CD4-positive, CD25-positive, alpha-beta regulatory T cell (primary cell): ENCODE data around the gene HOXD8. TPM values are rescaled to one million over a fixed set of nuclear protein-coding genes. Genes with fewer than 3 reads are reported as not detected.

Source experiments
- ATAC-seq, 2 donors: fragments of 150-1000 bp; cut with Tn5 transposase; one replicate each; pipeline ENCODE4 v1.10.0; 2021; ENCODE audit warnings: low read depth in 2 of 2, moderate number of reproducible peaks in 2 of 2, moderate library complexity in 1 of 2
- DNase-seq, 3 donors: peaks; one replicate each; pipeline versions ENCODE4 v3.0.0 to v3.0.0-alpha.2; 2012 to 2022; ENCODE audit warnings: mixed read lengths in 1 of 3
- H3K27ac ChIP-seq: one replicate; pipeline ENCODE4 v1.7.0; 2013; ENCODE audit warnings: mild to moderate bottlenecking, low read length; ENCODE audit not compliant: insufficient read depth, poor library complexity, severe bottlenecking
- H3K27me3 ChIP-seq: one replicate; pipeline ENCODE4 v1.7.0; 2013; ENCODE audit warnings: low read length; ENCODE audit not compliant: control insufficient read depth, insufficient read depth
- H3K36me3 ChIP-seq: one replicate; pipeline ENCODE4 v1.7.0; 2013; ENCODE audit warnings: mild to moderate bottlenecking, low read length, moderate library complexity; ENCODE audit not compliant: control insufficient read depth, insufficient read depth
- H3K4me1 ChIP-seq: 2 replicates; pipeline ENCODE4 v1.7.0; 2013; ENCODE audit warnings: mild to moderate bottlenecking, low read length; ENCODE audit not compliant: insufficient read depth, control insufficient read depth, poor library complexity, severe bottlenecking
- H3K4me3 ChIP-seq: one replicate; pipeline ENCODE4 v1.7.0; 2013; ENCODE audit warnings: low read depth, mild to moderate bottlenecking, low read length, moderate library complexity
- H3K9me3 ChIP-seq, 2 experiments: 1 replicate in 1 of 2; 2 replicates in 1 of 2; pipeline ENCODE4 v1.7.0; 2013; ENCODE audit warnings: low read length in 2 of 2, mild to moderate bottlenecking in 1 of 2, moderate library complexity in 1 of 2; ENCODE audit not compliant: control insufficient read depth in 2 of 2
- H3K27ac Mint-ChIP-seq, 3 donors: one replicate each; pipeline ENCODE4 v1.8.0; 2020 to 2022; ENCODE audit warnings: mild to moderate bottlenecking in 3 of 3, mixed read lengths in 3 of 3, moderate library complexity in 2 of 3
- H3K27me3 Mint-ChIP-seq: one replicate; pipeline ENCODE4 v1.8.0; 2022; ENCODE audit warnings: mild to moderate bottlenecking, mixed read lengths
- H3K36me3 Mint-ChIP-seq: one replicate; pipeline ENCODE4 v1.8.0; 2020; ENCODE audit warnings: mixed read lengths
- H3K4me1 Mint-ChIP-seq, 4 donors: one replicate each; pipeline ENCODE4 v1.8.0; 2020 to 2022; ENCODE audit warnings: mixed read lengths in 4 of 4, mild to moderate bottlenecking in 1 of 4
- H3K4me3 Mint-ChIP-seq, 4 donors: one replicate each; pipeline ENCODE4 v1.8.0; 2020 to 2022; ENCODE audit warnings: mild to moderate bottlenecking in 4 of 4, mixed read lengths in 4 of 4, moderate library complexity in 3 of 4
- H3K9me3 Mint-ChIP-seq, 7 donors: one replicate each; pipeline ENCODE4 v1.8.0; 2020 to 2022; ENCODE audit warnings: mixed read lengths in 7 of 7, mild to moderate bottlenecking in 3 of 7, moderate library complexity in 2 of 7
- polyA plus RNA-seq, 4 donors: library from polyadenylated mRNA; unstranded; fragments of 300-500 nt; fragmentation: Illumina TruSeq; gene quantifications; one replicate each; pipeline ENCODE4 v1.2.3, GENCODE V29; 2021
- total RNA-seq: library from RNA; stranded (reverse); gene quantifications from one replicate; pipeline ENCODE4 v1.2.3, GENCODE V29; 2022

Gene HOXD8
- total and polyA plus RNA-seq, 5 donors from 2014 or later = not detected

- DNase-seq = no peak
- Mint-ChIP-seq H3K9me3 (peaks cover 0 to 18% (median 3%) of the 10 kb centered on the region in 7 donors), H3K27me3 (peaks cover 78% of the 10 kb centered on the region), H3K27ac (no peak overlapping the region), H3K4me1 (peaks cover 5 to 6% (median 5%) of the 10 kb centered on the region in 4 donors), H3K4me3 (peak overlapping the region in 1 of 4 donors; percentile 69), H3K36me3 (peaks cover 3% of the 10 kb centered on the region)
- Histone ChIP-seq H3K27ac (no peak overlapping the region), H3K9me3 (peaks cover 7 to 16% of the 10 kb centered on the region in 2 experiments), H3K4me1 (peaks cover 10% of the 10 kb centered on the region), H3K36me3 (no peaks in the 10 kb centered on the region), H3K27me3 (peaks cover 65% of the 10 kb centered on the region), H3K4me3 (no peak overlapping the region)
- ATAC-seq = no peak
Measured at GRCh38 chr2:176117823-176118371, 11.6 kb upstream of the HOXD8 start.

- Histone ChIP-seq H3K4me1 (peaks cover 11% of the 10 kb centered on the region), H3K27me3 (peaks cover 62% of the 10 kb centered on the region), H3K27ac (no peak overlapping the region), H3K36me3 (no peaks in the 10 kb centered on the region), H3K4me3 (no peak overlapping the region), H3K9me3 (peaks cover 7 to 16% of the 10 kb centered on the region in 2 experiments)
- Mint-ChIP-seq H3K27me3 (peaks cover 75% of the 10 kb centered on the region), H3K4me3 (peak overlapping the region in 3 of 4 donors; percentile 41 to 82 (median 49)), H3K9me3 (peaks cover 0 to 16% (median 3%) of the 10 kb centered on the region in 7 donors), H3K27ac (peak overlapping the region in 1 of 3 donors; percentile 84), H3K36me3 (peaks cover 3% of the 10 kb centered on the region), H3K4me1 (peaks cover 6 to 9% (median 7%) of the 10 kb centered on the region in 4 donors)
- ATAC-seq (no peak), DNase-seq (peak in 1 of 3 donors; percentile 51)
Measured at GRCh38 chr2:176118601-176119339, 10.7 kb upstream of the HOXD8 start.

GRCh38 chr2:176120364-176121189, 8.9 kb upstream of the HOXD8 start:
- Histone ChIP-seq H3K36me3 (no peaks in the 10 kb centered on the region), H3K4me3 (no peak overlapping the region), H3K4me1 (peaks cover 11% of the 10 kb centered on the region), H3K9me3 (peaks cover 7 to 12% of the 10 kb centered on the region in 2 experiments), H3K27ac (no peak overlapping the region), H3K27me3 (peaks cover 55% of the 10 kb centered on the region)
- H3K27me3 Mint-ChIP-seq = peaks cover 75% of the 10 kb centered on the region
- H3K4me1 Mint-ChIP-seq = peaks cover 6 to 11% (median 8%) of the 10 kb centered on the region in 4 donors
- H3K9me3 Mint-ChIP-seq = peaks cover 0 to 16% (median 3%) of the 10 kb centered on the region in 7 donors
- peaks cover 3% of the 10 kb centered on the region for H3K36me3 Mint-ChIP-seq
- DNase-seq (no peak), ATAC-seq (no peak)
- no peak overlapping the region for H3K27ac Mint-ChIP-seq
- H3K4me3 Mint-ChIP-seq = peak overlapping the region in 3 of 4 donors; percentile 9 to 61 (median 40)

GRCh38 chr2:176121190-176122051, 8.1 kb upstream of the HOXD8 start:
- Histone ChIP-seq H3K4me1 (peaks cover 11% of the 10 kb centered on the region), H3K9me3 (peaks cover 7 to 10% of the 10 kb centered on the region in 2 experiments), H3K27ac (no peak overlapping the region), H3K36me3 (no peaks in the 10 kb centered on the region), H3K4me3 (no peak overlapping the region), H3K27me3 (peaks cover 61% of the 10 kb centered on the region)
- H3K4me3 Mint-ChIP-seq = peak overlapping the region in 2 of 4 donors; percentile 40 to 50
- no peak for ATAC-seq
- no peak for DNase-seq
- H3K36me3 Mint-ChIP-seq = peaks cover 3% of the 10 kb centered on the region
- H3K9me3 Mint-ChIP-seq = peaks cover 0 to 15% (median 3%) of the 10 kb centered on the region in 7 donors
- H3K27me3 Mint-ChIP-seq = peaks cover 80% of the 10 kb centered on the region
- peaks cover 6 to 11% (median 8%) of the 10 kb centered on the region in 4 donors for H3K4me1 Mint-ChIP-seq
- H3K27ac Mint-ChIP-seq = no peak overlapping the region

- Mint-ChIP-seq H3K4me1 (peaks cover 7 to 15% (median 10%) of the 10 kb centered on the region in 4 donors), H3K27me3 (peaks cover 80% of the 10 kb centered on the region), H3K36me3 (peaks cover 3% of the 10 kb centered on the region), H3K4me3 (peak overlapping the region in 3 of 4 donors; percentile 67 to 82 (median 68)), H3K27ac (no peak overlapping the region), H3K9me3 (peaks cover 0 to 15% (median 3%) of the 10 kb centered on the region in 7 donors)
- H3K27ac ChIP-seq = no peak overlapping the region
- ATAC-seq (no peak), DNase-seq (no peak)
- H3K27me3 ChIP-seq = peaks cover 60% of the 10 kb centered on the region
- peaks cover 3 to 7% of the 10 kb centered on the region in 2 experiments for H3K9me3 ChIP-seq
- H3K4me3 ChIP-seq = no peak overlapping the region
- peaks cover 11% of the 10 kb centered on the region for H3K4me1 ChIP-seq
- H3K36me3 ChIP-seq = no peaks in the 10 kb centered on the region
Measured at GRCh38 chr2:176122052-176122682, 7.3 kb upstream of the HOXD8 start.

- H3K4me3 Mint-ChIP-seq = peak within 1 kb of the TSS; percentile 53 to 82 (median 68)
- peaks cover 0 to 7% of the 10 kb centered on the region in 2 experiments for H3K9me3 ChIP-seq
- ATAC-seq (no peak), DNase-seq (no peak)
- H3K27me3 ChIP-seq = peaks cover 63% of the 10 kb centered on the region
- H3K36me3 ChIP-seq = no peaks in the 10 kb centered on the region
- H3K27ac ChIP-seq = no peak within 1 kb of the TSS
- no peak within 1 kb of the TSS for H3K4me3 ChIP-seq
- peaks cover 3% of the 10 kb centered on the region for H3K36me3 Mint-ChIP-seq
- H3K4me1 ChIP-seq = peaks cover 11% of the 10 kb centered on the region
- H3K9me3 Mint-ChIP-seq = peaks cover 0 to 14% (median 3%) of the 10 kb centered on the region in 7 donors
- H3K27ac Mint-ChIP-seq = no peak within 1 kb of the TSS
- H3K27me3 Mint-ChIP-seq = peaks cover 80% of the 10 kb centered on the region
- H3K4me1 Mint-ChIP-seq = peaks cover 7 to 16% (median 14%) of the 10 kb centered on the region in 4 donors
Measured at GRCh38 chr2:176122683-176123410, 6.7 kb upstream of the HOXD8 start, which contains the start of gene HOXD9. Gene HOXD9 (plus strand): TSS chr2:176122719. CDS start chr2:176122769, 50 bp downstream.
